HG02943 (cell line): Measurements from ENCODE around the gene SFXN3.

Source experiments
- ATAC-seq: cut with Tn5 transposase; IDR thresholded peaks from one replicate; pipeline ENCODE4 v1.9.1; 2021; ENCODE audit warnings: mild to moderate bottlenecking, low read depth, moderate library complexity; ENCODE audit not compliant: unreplicated experiment

The SFXN3 gene

DNA sequence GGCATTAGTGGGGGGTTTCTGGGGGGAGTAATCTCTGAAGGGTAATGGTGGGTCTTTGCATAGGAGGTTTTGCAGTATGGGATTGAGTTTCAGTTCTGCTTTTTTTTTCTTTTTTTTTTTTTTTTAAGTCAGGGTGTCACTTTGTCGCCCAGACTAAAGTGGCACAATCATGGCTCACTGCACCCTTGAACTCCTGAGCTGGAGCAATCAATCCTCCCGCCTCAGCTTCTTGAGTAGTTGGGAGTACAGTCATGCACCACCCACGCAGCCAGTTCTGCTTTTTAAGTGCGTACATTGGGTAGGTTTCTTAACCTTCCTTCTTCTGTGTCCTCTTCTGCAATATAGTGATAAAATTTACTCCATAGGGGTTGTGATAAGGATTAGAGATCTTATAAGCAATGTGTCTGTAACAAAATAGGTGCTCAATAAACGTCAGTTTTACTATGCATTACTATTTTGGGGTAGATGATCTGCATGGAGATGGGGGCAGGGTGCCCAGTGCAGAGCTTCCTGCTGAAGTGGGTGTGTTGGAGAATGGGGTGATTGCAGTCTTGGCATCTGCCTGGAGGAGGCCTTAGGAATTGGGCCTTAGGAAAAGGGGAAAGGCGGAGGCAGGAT is 40.3 kb downstream of the SFXN3 start:
- ATAC-seq = no peak

DNA sequence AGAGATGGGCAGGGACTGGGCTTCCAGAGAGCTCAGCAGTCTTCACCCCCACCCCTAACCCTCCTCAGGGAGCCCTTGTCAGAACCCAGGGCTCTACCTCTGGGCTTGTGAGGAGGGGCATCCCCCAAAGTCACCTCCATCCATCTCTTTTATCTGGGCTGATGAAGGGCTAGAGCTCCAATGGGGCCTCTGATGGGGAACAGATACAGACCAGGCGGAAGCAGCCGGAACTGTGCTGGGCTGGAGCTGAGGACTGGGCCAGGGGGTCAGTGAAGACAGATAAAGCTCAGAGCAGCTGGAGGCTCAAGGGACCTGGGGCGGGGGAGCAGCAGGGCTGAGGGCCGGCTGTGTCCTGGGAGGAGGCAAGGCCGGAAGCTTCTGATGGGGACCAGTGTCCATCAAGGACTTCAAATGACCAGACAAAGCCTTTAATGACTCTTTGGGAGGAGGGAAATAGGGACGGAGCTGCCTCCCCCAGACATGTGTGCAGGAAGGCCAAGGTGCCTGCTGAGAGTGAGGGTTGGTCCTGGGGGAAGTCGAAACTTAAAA is 40.9 kb downstream of the SFXN3 start:
- ATAC-seq = no peak

DNA sequence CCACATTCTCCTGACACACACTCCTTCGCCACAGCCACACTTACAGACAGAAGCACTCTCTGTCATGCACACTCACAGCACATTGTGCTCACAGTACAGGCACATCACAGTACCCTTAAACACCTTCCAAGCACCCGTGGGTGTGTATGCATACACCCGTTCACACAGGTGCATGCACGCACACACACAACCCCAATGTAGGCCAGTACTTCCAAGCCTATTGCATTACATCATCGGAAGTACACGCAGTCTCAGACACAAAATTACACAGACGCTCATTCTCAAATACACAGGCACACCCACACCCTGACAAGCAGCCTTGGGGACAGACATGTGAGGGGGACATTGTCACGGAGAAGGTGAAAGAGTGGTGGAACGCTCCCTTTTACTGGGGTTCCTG is 41.9 kb downstream of the SFXN3 start:
- no peak for ATAC-seq

DNA sequence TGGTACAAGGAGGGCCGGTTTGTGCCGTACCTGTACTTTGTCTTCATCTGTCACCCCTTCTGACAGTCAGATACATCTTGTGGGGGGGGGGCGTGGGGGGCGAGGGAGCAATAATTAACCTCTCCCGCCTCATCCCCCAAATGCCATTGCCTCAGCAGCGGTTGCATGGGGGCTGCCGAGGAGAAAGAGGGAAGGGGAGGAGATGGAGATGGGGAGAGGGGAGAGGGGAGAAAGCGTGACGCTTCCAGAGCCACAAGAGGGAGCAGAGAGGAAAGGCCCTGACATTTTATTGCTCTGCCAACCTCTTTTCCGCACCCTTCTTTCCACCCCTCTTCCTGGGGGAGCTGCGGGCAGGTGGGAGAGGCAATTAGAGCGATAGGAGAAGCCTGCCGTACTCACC is 42.6 kb downstream of the SFXN3 start:
- ATAC-seq = no peak

DNA sequence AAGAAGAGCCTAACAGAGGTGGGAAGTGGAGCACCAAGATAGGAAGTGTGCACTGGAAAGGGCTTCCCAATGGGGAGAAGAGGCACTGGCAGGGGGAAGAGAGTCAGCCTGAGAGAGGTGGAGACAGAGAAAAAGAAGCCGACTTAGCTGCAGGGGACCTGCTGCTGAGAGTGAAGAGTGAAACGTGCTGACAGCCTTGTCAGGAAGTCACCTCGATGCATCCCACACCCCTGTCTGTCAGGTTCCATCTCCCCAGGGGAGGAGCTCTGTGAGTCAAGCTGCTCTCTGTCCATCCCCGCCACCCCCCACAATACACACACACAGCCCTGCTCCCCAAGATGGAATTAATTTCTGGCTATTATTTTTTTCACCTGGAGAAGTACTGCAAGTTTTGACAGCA is 44.7 kb downstream of the SFXN3 start:
- ATAC-seq = no peak

DNA sequence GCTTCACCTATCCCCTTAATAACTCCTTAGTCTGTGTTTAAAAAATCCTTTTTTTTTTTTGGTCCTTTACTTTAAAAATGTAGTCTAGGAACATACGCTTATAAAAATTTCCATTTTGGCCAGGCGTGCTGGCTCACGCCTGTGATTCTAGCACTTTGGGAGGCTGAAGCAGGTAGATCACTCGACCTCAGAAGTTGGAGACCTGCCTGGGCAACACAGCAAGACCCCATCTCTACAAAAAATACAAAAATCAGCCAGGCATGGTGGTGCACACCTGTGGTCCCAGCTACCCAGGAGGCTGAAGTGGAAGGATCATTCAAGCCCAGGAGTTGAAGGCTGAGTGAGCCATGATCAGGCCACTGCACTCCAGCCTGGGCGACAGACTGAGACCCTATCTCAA is 45.6 kb downstream of the SFXN3 start:
- ATAC-seq = no peak

DNA sequence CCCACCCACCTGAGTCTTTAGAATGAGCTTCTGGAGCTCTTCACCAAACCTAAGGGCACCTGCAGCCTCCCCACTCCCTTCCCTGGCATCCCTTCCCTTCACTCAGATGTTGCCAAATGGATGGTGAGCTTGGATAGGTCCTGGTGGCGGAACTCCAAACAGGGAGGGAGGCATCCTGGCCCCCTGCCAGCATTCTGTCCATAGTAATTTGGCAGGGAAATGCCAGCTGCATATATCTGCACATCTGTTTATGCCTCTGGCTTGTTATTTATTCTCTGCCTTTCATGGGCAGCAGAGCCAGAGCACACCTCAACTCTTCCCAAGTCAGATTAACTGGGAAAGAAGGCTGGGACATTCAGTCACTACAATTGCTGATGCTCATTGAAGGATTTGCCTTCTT is 48.8 kb downstream of the SFXN3 start:
- no peak for ATAC-seq

DNA sequence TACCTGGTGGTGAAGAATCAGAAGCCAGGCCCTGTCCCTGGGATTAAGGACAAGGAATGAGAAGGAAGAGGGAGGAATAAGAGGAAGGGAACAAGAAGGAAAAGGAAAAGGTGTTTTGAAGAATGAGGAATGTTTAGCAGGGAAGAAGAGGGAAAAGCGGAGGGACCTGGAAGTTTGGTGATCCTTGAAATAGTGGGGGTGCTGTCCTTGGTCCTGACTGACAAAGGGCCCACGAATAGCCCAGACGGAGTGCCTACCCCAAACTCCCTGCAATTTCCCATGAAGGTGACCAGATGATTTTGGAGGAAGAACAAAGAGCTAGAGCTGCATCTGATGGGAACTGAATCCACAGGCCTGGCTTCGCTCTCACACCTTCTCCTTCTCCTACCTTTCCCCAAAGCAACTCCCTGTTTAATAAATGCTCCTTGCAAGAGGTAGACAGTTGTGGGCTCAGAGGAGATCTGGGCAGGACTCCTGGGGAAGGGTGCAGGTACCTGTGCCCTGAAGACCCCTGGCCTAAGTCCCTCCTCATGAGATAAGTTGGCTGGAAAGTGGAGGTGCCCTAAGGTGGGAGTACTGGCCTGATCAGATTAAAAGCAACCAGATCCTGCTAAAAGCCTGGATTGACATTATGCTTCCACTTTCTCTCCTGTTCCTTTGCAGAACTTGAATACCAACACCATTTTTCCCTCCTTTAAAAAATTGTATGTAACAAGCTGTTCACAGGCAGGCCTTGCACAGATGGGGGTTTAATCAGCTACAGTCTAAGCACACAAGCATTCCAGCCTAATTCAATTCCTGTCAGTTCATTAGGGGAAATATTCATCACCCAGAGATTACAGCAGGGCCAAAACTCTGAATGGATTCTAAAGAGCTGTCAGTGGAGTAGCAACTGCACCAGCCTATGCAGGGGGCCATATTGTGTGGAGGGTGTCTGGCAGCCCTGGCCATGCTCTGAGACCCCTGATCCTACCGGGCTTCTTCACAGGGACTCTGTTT is 50.2 kb downstream of the SFXN3 start:
- ATAC-seq = no peak

DNA sequence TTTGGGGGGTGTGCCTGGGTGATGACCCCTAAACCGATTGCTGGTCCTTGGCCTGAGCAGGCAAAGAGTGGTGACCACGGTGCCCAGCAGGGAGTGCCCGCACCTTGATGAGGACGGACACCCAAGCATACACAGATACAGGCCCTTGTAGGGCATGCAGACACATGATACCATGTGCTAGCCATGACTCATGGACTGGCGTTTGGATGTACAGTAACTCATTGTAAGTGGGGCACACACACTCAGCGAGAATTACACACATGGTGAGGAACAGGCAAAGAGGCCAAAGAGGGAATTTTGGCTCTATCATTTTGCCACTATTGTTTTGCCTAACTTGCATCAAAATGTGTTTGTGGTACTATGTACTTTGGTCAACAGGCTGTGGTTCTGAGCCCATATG is 54.8 kb downstream of the SFXN3 start:
- no peak for ATAC-seq

DNA sequence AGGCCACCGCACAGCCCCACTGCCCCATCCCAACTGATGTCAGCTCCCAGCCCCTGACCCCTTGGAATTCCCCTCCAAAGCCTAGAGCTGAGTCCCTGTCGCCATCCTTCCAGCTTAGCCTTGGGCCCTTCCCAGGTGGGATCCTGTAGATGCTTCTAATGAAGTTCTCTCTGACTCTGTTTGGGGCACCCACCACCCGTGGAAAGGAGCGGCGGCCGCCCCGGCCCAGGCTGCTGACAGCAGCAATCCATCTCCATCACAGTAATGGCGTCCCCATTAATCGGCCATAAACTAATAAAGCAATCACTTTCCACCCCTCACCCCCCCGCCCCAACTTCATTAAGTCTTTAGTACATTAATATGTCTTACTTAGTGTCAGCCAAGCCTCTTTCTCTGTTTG is 56.3 kb downstream of the SFXN3 start:
- no peak for ATAC-seq

DNA sequence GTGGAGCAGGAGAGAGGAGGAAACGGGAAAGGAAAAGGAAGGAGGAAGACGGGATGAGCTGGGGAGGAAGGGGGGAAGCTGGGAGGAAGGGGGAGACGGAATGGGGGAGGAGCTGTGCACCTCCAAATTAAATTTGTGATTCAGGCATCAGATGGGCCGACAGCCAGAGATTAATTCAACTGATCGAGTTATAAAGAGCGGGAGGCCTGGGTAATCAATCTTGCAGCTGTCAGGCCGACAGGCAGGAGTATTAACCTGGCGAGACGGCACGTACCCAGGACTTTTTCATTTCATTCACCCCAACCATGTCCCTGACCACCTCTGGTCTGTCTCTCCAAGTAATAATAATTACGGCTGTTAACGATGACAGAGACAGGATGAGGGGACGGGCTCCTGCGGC is 56.9 kb downstream of the SFXN3 start:
- no peak for ATAC-seq

DNA sequence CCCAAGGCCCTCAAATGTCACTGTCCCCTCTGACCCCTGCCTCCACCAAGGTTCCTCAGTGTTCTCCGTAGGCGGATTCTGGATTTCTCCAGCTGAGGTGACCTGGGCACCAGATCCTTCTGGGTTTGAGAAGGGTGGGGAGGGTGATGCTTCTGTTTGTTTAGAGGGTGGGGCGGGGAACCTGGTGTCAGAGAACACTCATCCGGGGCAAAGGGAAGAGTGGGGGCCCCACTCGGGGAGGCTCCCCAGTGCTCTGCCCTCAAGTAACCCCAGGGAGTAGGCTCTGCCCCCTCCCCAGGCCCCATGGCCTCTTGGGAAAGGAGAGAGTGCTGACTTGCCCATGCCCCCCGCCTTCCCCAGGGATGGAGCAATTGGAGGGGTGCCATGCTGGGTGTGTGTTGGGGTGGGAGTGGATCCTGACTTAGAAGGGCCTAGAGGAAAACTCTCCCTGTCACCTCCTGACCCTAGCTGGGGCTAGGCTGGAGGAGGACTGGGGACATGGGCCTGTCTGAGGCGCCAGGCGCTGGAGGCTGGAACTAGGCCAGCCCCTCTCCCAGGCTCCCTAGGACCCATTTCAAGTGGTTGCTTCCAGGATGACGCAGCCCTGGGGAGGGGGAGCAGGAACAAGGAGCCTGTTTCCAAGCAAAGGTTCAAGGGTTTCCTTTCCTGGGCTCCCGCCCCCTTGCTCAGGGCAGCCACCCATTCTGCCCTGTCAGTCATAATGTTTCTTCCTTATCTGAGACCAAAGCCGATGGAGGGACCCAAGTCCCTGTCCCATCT is 58.7 kb downstream of the SFXN3 start:
- ATAC-seq = no peak

DNA sequence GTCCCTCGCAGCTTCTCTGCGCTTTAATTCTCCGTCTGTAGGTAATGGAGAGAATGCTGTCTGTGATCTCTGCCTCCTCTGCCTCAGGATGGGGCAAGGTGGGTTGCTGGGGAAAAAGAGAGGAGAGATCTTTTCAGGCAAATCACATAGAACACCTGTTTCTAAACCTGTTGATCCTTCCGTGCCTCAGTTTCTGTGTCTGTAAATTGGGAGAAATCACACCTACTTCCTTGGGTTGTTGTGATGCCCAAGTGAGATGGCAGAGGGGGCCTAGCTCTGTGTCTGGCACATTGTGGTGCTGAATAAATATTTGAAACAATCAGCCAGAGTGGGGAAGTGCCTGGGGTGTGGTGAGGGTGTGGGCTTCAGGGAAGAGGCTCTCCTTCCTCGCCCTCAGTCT is 59.6 kb downstream of the SFXN3 start:
- no peak for ATAC-seq
